H7 (cell line): Measurements from ENCODE around the gene EEF1AKMT1. TPM values are rescaled to one million over a fixed set of nuclear protein-coding genes. Genes with fewer than 3 reads are reported as not detected.

Experiments used
- DNase-seq: peaks from one replicate; pipeline ENCODE4 v3.0.0; 2012
- H3K27me3 ChIP-seq: 2 replicates; pipeline ENCODE4 v1.6.0; 2011; ENCODE audit warnings: mild to moderate bottlenecking, low read length; ENCODE audit not compliant: control insufficient read depth, insufficient read depth
- H3K36me3 ChIP-seq: replicated peaks from 2 replicates; pipeline ENCODE4 v1.5.1; 2011; ENCODE audit warnings: low read length; ENCODE audit not compliant: control insufficient read depth, insufficient read depth
- H3K4me3 ChIP-seq: 2 replicates; pipeline ENCODE4 v1.5.1; 2011; ENCODE audit warnings: low read depth, mild to moderate bottlenecking, control low read depth, low read length, moderate library complexity; ENCODE audit not compliant: insufficient read depth
- total RNA-seq: library from RNA; depleted of rRNA; stranded (reverse); fragments of >200 nt; shearing (Covaris generic); gene quantifications from 2 replicates; pipeline ENCODE4 v1.2.3, GENCODE V29; 2014

Gene EEF1AKMT1
- total RNA-seq, 1 experiment from 2014 or later, result 2.6 TPM

- Histone ChIP-seq H3K27me3 (no peaks in the 10 kb centered on the region), H3K36me3 (peaks cover 13% of the 10 kb centered on the region), H3K4me3 (no peak overlapping the region)
- no peak for DNase-seq
Measured at GRCh38 chr13:20796791-20797508, 23.2 kb upstream of the EEF1AKMT1 start.

DNA sequence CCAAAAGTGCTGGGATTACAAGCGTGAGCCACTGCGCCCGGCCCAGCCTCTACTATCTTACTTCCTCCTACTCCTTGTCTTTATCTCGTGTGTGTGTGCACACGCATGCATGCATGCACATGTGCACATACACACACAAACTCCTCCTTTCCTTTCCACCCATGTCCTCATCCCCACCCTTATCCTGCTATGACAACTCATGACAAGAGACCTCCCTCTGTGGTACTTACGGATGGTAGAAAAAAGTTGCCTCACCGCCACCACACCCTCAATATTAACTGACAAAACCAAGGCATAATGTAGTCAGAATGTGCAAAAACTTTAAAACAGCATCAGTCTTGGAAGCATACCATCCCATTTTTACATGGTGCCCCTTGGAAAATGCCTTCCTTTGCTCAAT, 15.9 kb upstream of the EEF1AKMT1 start:
- no peak overlapping the region for H3K4me3 ChIP-seq
- peaks cover 6% of the 10 kb centered on the region for H3K36me3 ChIP-seq
- no peaks in the 10 kb centered on the region for H3K27me3 ChIP-seq
- no peak for DNase-seq

DNA sequence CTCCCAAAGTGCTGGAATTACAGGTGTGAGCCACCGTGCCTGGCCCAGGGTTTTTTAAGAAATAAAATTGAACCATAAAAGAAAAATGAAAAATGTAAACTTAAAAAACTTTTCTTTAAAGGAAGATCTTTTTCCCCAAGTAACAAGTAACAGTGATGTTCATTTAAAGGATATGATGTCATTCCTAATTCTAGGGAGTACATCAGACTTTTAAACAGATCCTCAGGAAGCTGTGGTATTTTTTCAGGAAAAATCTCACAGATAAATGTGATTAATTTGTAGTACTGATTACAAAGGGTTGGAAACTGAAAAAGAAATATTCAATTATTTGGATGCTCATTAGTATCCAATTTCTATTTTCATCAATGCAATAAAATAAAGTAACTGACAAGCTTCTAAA, 14.6 kb upstream of the EEF1AKMT1 start:
- DNase-seq, result no peak
- Histone ChIP-seq H3K27me3 (no peaks in the 10 kb centered on the region), H3K4me3 (no peak overlapping the region), H3K36me3 (peaks cover 8% of the 10 kb centered on the region)

DNA sequence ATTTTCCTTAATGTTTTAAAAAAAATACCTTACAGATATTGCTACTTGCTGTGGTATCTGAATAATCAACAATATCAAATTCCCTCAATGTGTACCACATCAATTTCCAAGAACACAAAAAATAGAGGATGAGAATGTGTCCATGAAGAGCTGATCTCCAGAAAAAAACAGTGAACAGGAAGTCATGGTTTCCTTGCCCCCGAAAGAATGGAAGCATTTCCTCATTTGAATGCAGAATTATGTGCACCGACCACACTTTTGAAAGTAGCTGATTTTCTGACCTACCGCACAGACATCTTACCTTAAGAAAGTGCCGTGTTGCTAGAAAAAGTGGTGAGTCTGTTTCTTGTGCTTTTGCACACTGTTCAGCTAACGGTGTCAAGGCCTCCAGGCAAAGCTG, 13.4 kb upstream of the EEF1AKMT1 start:
- no peak overlapping the region for H3K4me3 ChIP-seq
- no peaks in the 10 kb centered on the region for H3K27me3 ChIP-seq
- DNase-seq, result no peak
- peaks cover 8% of the 10 kb centered on the region for H3K36me3 ChIP-seq

- no peaks in the 10 kb centered on the region for H3K27me3 ChIP-seq
- peaks cover 3% of the 10 kb centered on the region for H3K36me3 ChIP-seq
- no peak for DNase-seq
- no peak overlapping the region for H3K4me3 ChIP-seq
Measured at GRCh38 chr13:20782116-20782708, 8.5 kb upstream of the EEF1AKMT1 start.

DNA sequence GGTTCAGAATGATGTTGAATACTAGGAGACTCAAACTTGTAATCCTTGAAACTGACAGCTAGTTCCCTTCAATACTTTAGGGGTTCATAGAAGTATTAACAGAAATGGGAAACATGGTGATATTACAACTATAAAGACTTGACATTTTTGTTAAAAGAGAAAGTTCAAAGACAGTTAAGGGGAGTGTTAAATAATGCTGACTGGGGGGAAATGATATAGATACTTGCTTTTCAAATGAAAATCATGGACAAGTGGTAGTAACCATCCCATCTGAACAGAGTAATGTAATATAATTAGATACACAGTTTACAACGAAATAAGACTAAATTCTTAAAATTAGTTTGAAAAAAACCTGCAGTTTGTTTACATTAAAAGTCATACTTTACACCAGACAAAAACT, 6.6 kb upstream of the EEF1AKMT1 start:
- DNase-seq, result no peak
- H3K27me3 ChIP-seq, result no peaks in the 10 kb centered on the region
- H3K36me3 ChIP-seq, result peaks cover 1% of the 10 kb centered on the region
- H3K4me3 ChIP-seq, result no peak overlapping the region

GRCh38 chr13:20779405-20779804, 5.6 kb upstream of the EEF1AKMT1 start:
- Histone ChIP-seq H3K36me3 (peaks cover 1% of the 10 kb centered on the region), H3K4me3 (no peak overlapping the region), H3K27me3 (no peaks in the 10 kb centered on the region)
- DNase-seq, result no peak

DNA sequence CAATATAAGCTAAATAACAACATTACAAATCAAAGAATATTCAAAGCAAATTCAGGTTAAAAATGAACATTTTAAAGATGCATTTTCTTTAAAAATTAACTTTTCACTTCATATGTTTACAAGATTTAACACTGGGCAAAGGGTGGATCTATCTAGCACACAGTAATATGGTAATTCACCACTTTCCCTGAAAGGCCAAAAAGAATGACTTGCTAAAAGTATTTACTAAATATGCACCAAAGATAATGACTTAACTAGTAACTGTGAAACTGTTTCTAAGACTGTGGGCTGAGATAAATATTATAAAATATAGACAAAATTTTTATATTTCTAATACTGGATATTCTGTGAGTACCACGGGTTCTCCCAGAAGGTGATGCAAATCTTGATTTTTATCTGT, 4.5 kb upstream of the EEF1AKMT1 start:
- DNase-seq, result no peak
- no peaks in the 10 kb centered on the region for H3K27me3 ChIP-seq
- no peak overlapping the region for H3K4me3 ChIP-seq
- H3K36me3 ChIP-seq, result no peaks in the 10 kb centered on the region; the same call in 1 of the 2 replicates

GRCh38 chr13:20776751-20777150, 3.0 kb upstream of the EEF1AKMT1 start:
- no peaks in the 10 kb centered on the region for H3K36me3 ChIP-seq
- DNase-seq, result peak; percentile 28
- no peaks in the 10 kb centered on the region for H3K27me3 ChIP-seq
- H3K4me3 ChIP-seq, result no peak overlapping the region

GRCh38 chr13:20775961-20776360, 2.2 kb upstream of the EEF1AKMT1 start:
- no peak for DNase-seq

DNA sequence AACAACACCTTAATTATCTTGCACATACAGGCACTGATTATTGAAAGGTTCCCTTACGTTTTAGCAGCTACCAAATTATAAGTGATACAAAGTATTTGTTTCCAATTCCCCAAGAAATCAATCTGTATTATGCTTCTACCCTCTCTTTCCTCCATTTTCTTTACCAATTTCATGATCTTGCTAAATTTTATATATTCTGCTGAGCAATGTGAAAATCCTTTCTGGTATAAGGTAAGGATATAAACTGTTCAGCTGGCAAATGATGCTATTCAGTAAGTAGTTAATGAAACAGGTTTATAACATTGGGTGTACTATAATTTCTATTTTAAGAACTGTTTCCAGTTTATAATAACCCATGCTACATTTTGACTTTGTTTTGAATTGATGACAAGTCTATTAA, 985 bp upstream of the EEF1AKMT1 start:
- DNase-seq, result no peak
- H3K27me3 ChIP-seq, result no peaks in the 10 kb centered on the region
- H3K36me3 ChIP-seq, result no peaks in the 10 kb centered on the region
- no peak overlapping the region for H3K4me3 ChIP-seq

More at GRCh38 chr13:20775961-20776360, 2.2 kb upstream of the EEF1AKMT1 start:
- H3K27me3 ChIP-seq, result no peaks in the 10 kb centered on the region
- no peaks in the 10 kb centered on the region for H3K36me3 ChIP-seq
- H3K4me3 ChIP-seq, result no peak overlapping the region

GRCh38 chr13:20772401-20773131, 1.2 kb downstream of the EEF1AKMT1 start:
- DNase-seq, result no peak
- peak overlapping the region; percentile 73 for H3K4me3 ChIP-seq
- H3K36me3 ChIP-seq, result no peaks in the 10 kb centered on the region
- H3K27me3 ChIP-seq, result no peaks in the 10 kb centered on the region

- no peak for DNase-seq
- no peaks in the 10 kb centered on the region for H3K36me3 ChIP-seq
- H3K4me3 ChIP-seq, result no peak overlapping the region
- no peaks in the 10 kb centered on the region for H3K27me3 ChIP-seq
Measured at GRCh38 chr13:20769834-20770233, 3.9 kb downstream of the EEF1AKMT1 start.

GRCh38 chr13:20769091-20769490, 4.7 kb downstream of the EEF1AKMT1 start:
- no peak for DNase-seq
- Histone ChIP-seq H3K4me3 (no peak overlapping the region), H3K36me3 (no peaks in the 10 kb centered on the region), H3K27me3 (no peaks in the 10 kb centered on the region)
